PC-9 (cell line): ENCODE results near the gene FMNL1. TPM values are rescaled to one million over a fixed set of nuclear protein-coding genes. Genes with fewer than 3 reads are reported as not detected.

Source experiments
- BruUV-seq: library from RNA; stranded (reverse); fragments of 400-500 nt; replicated peaks from 2 replicates; lab custom pipeline; 2021; lab: Mats Ljungman, UMichigan
- CTCF ChIA-PET: fragments of 300-600 bp; sonication (Branson Sonifier 250); formaldehyde crosslinking; loops from one replicate; lab custom pipeline; 2022; ENCODE audit warnings: antibody characterized with exemption; lab: Charles Lee
- POLR2A ChIA-PET: fragments of 300-600 bp; sonication (Branson Sonifier 250); formaldehyde crosslinking; loops from one replicate; lab custom pipeline; 2022; ENCODE audit warnings: antibody characterized with exemption; ENCODE audit not compliant: unreplicated experiment; lab: Charles Lee
- DNase-seq, 2 experiments: peaks; one replicate each; pipeline versions ENCODE4 v3.0.0 to v3.0.0-alpha.2; 2015 to 2022; ENCODE audit warnings: mixed read lengths in 1 of 2
- H2AFZ ChIP-seq: fragments of 200-600 bp; sonication (generic); 2 replicates; pipeline ENCODE4 v1.8.1; 2017; ENCODE audit warnings: antibody characterized with exemption
- H3F3A ChIP-seq: fragments of 200-600 bp; sonication (generic); 2 replicates; pipeline ENCODE4 v1.8.1; 2017; ENCODE audit warnings: antibody characterized with exemption, mild to moderate bottlenecking, low read depth; ENCODE audit not compliant: insufficient read depth
- H3K27ac ChIP-seq: fragments of 200-600 bp; sonication (generic); 2 replicates; pipeline ENCODE4 v1.6.1; 2016; ENCODE audit warnings: mixed run types
- H3K27me3 ChIP-seq: fragments of 200-600 bp; sonication (generic); 2 replicates; pipeline ENCODE4 v1.6.1; 2016; ENCODE audit warnings: low read depth, mixed run types; ENCODE audit not compliant: insufficient read depth
- H3K36me3 ChIP-seq: fragments of 200-600 bp; sonication (generic); 2 replicates; pipeline ENCODE4 v1.6.1; 2016; ENCODE audit warnings: low read depth, mixed run types
- H3K4me1 ChIP-seq: fragments of 200-600 bp; sonication (generic); replicated peaks from 2 replicates; pipeline ENCODE4 v1.6.1; 2016; ENCODE audit warnings: mixed run types; ENCODE audit not compliant: insufficient read depth
- H3K4me2 ChIP-seq: fragments of 200-600 bp; sonication (generic); 2 replicates; pipeline ENCODE4 v1.6.1; 2017; ENCODE audit warnings: mixed run types
- H3K4me3 ChIP-seq: fragments of 200-600 bp; sonication (generic); 2 replicates; pipeline ENCODE4 v1.6.1; 2016; ENCODE audit warnings: mixed run types
- H3K79me2 ChIP-seq: fragments of 200-600 bp; sonication (generic); 2 replicates; pipeline ENCODE4 v1.6.1; 2017; ENCODE audit warnings: low read depth, mixed run types
- H3K9me2 ChIP-seq: fragments of 200-600 bp; sonication (generic); 2 replicates; pipeline ENCODE4 v1.8.1; 2017; ENCODE audit warnings: mild to moderate bottlenecking; ENCODE audit not compliant: insufficient read depth
- H3K9me3 ChIP-seq: fragments of 200-600 bp; sonication (generic); 2 replicates; pipeline ENCODE4 v1.8.1; 2016; ENCODE audit warnings: low read depth; ENCODE audit not compliant: insufficient read depth
- H4K20me1 ChIP-seq: fragments of 200-600 bp; sonication (generic); 2 replicates; pipeline ENCODE4 v1.8.1; 2017; ENCODE audit not compliant: insufficient read depth
- CTCF ChIP-seq: fragments of 200-600 bp; sonication (generic); conservative IDR thresholded peaks from 2 replicates; pipeline ENCODE4 v1.6.1; 2017; ENCODE audit warnings: mixed run types, antibody characterized with exemption, mild to moderate bottlenecking, moderate library complexity
- EZH2 ChIP-seq: fragments of 200-600 bp; sonication (generic); IDR thresholded peaks from 2 replicates; pipeline ENCODE4 v1.8.0; 2017; ENCODE audit warnings: antibody characterized with exemption, low read depth
- intact Hi-C: fragments of 100-400 bp; cut with micrococcal nuclease; formaldehyde crosslinking; loops from one replicate; pipeline ENCODE4 v1.10.0; 2022; ENCODE audit not compliant: unreplicated experiment
- total RNA-seq: library from RNA; stranded (reverse); gene quantifications from 2 replicates; pipeline ENCODE4 v1.2.3, GENCODE V29; 2021

FMNL1 gene
- total RNA-seq, 1 experiment from 2014 or later = 12.9 TPM

- peaks cover 42% of the 10 kb centered on the region for H3K36me3 ChIP-seq
- ChIA-PET POLR2A (no interaction called here), CTCF (interaction anchor here (0.6 kb wide), 1 partner anchor 10 kb away, joined by 3 read pairs; no protein-coding TSS in a partner anchor)
- no peak overlapping the region for H3K27ac ChIP-seq
- H3K4me3 ChIP-seq = no peak overlapping the region
- H3K4me2 ChIP-seq = no peak overlapping the region
- TF ChIP-seq EZH2 (no peak), CTCF (no peak)
- peaks cover 3% of the 10 kb centered on the region; the same call in 1 of the 2 replicates for H3K4me1 ChIP-seq
- intact Hi-C loops = no loop called here
- H3F3A ChIP-seq = peaks cover 64% of the 10 kb centered on the region
- no peaks in the 10 kb centered on the region for H3K79me2 ChIP-seq
- no TSS peak for BruUV-seq
- no peaks in the 10 kb centered on the region for H3K27me3 ChIP-seq
- H3K9me3 ChIP-seq = no peaks in the 10 kb centered on the region
- H3K9me2 ChIP-seq = no peaks in the 10 kb centered on the region
- DNase-seq = no peak
- H4K20me1 ChIP-seq = no peaks in the 10 kb centered on the region
- no peak overlapping the region for H2AFZ ChIP-seq
These were observed 62.0 kb downstream of the FMNL1 start for GRCh38 chr17:45283711-45284110.

GRCh38 chr17:45284176-45285140, 62.8 kb downstream of the FMNL1 start:
- H2AFZ ChIP-seq = no peak overlapping the region
- TF ChIP-seq EZH2 = no peak
- TF ChIP-seq CTCF = peak; percentile 56; the same call in 1 of the 2 replicates
- H3K79me2 ChIP-seq = no peaks in the 10 kb centered on the region
- no peaks in the 10 kb centered on the region for H3K9me3 ChIP-seq
- H3K4me2 ChIP-seq = no peak overlapping the region
- POLR2A ChIA-PET = no interaction called here
- 0 out of 2 replicates have a peak, but pooled peaks cover 1% of the 10 kb centered on the region for H4K20me1 ChIP-seq
- H3K4me3 ChIP-seq = no peak overlapping the region
- no peak for DNase-seq
- intact Hi-C loops = no loop called here
- no peaks in the 10 kb centered on the region for H3K9me2 ChIP-seq
- BruUV-seq = no TSS peak
- H3K27ac ChIP-seq = no peak overlapping the region
- CTCF ChIA-PET = interaction anchor here (0.6 kb wide), 1 partner anchor 9 kb away, joined by 3 read pairs; no protein-coding TSS in a partner anchor
- peaks cover 49% of the 10 kb centered on the region for H3K36me3 ChIP-seq
- peaks cover 59% of the 10 kb centered on the region for H3F3A ChIP-seq
- no peaks in the 10 kb centered on the region for H3K4me1 ChIP-seq
- H3K27me3 ChIP-seq = no peaks in the 10 kb centered on the region

- peaks cover 53% of the 10 kb centered on the region for H3K36me3 ChIP-seq
- POLR2A ChIA-PET = interaction anchor here (0.6 kb wide), 1 partner anchor 56 kb away, joined by 8 read pairs; no protein-coding TSS in a partner anchor
- intact Hi-C loops = no loop called here
These were observed 64.6 kb downstream of the FMNL1 start for GRCh38 chr17:45286286-45286685.

More at GRCh38 chr17:45286286-45286685, 64.6 kb downstream of the FMNL1 start:
- Histone ChIP-seq H3K4me2 (no peak overlapping the region), H3K27me3 (no peaks in the 10 kb centered on the region), H3K4me3 (no peak overlapping the region), H3K9me2 (no peaks in the 10 kb centered on the region), H4K20me1 (peaks cover 4% of the 10 kb centered on the region; the same call in 1 of the 2 replicates), H2AFZ (no peak overlapping the region), H3K27ac (no peak overlapping the region), H3K9me3 (no peaks in the 10 kb centered on the region), H3F3A (peaks cover 45% of the 10 kb centered on the region), H3K4me1 (no peaks in the 10 kb centered on the region), H3K79me2 (peaks cover 12% of the 10 kb centered on the region)
- TF ChIP-seq EZH2 (no peak), CTCF (no peak)
- DNase-seq = no peak
- no TSS peak for BruUV-seq
- CTCF ChIA-PET = no interaction called here
